HCT116 (cell line): ENCODE data around the gene PPP2R5C. TPM values are rescaled to one million over a fixed set of nuclear protein-coding genes. Genes with fewer than 3 reads are reported as not detected.

ENCODE experiments used
- ATAC-seq: fragments of 200-7000 bp; cut with Tn5 transposase; 2 replicates; pipeline ENCODE4 v1.9.1; 2020; ENCODE audit warnings: mild to moderate bottlenecking, moderate library complexity
- BruUV-seq: library from RNA; stranded (reverse); fragments of 400-500 nt; replicated peaks from 2 replicates; lab custom pipeline; 2021; lab: Mats Ljungman, UMichigan
- CTCF ChIA-PET: fragments of 300-600 bp; sonication (Branson Sonifier 250); formaldehyde crosslinking; loops from one replicate; lab custom pipeline; 2021; ENCODE audit warnings: antibody characterized with exemption; lab: Charles Lee
- POLR2A ChIA-PET: fragments of 300-600, 350-600 bp; sonication (Branson Sonifier 250); formaldehyde crosslinking; loops from one replicate; lab custom pipeline; 2021; ENCODE audit warnings: antibody characterized with exemption; lab: Charles Lee
- RAD21 ChIA-PET, 2 experiments: fragments of 300-600 bp; sonication (Branson Sonifier 250); formaldehyde crosslinking; loops; one replicate each; lab custom pipeline; 2023; ENCODE audit warnings: low total read pairs in 2 of 2; ENCODE audit not compliant: uncharacterized antibody in 2 of 2, unreplicated experiment in 2 of 2, low non-redundant PET in 1 of 2; lab: Charles Lee
- DNase-seq: peaks from one replicate; pipeline ENCODE4 v3.0.0-alpha.2; 2010; ENCODE audit warnings: low read depth, low spot score
- H2AFZ ChIP-seq: fragments of 200-600 bp; shearing (Covaris generic), sonication (generic); 2 replicates; pipeline ENCODE4 v1.6.1; 2017; ENCODE audit warnings: low read depth, mixed run types, mixed read lengths, antibody characterized with exemption, low read length; ENCODE audit not compliant: poor library complexity, severe bottlenecking
- H3K27ac ChIP-seq: 2 replicates; pipeline ENCODE4 v1.5.1; 2012; ENCODE audit warnings: low read depth, low read length
- H3K27me3 ChIP-seq: fragments of 200-600 bp; sonication (generic); 2 replicates; pipeline ENCODE4 v1.6.1; 2016; ENCODE audit warnings: mixed run types, low read length, mixed read lengths; ENCODE audit not compliant: insufficient read depth
- H3K36me3 ChIP-seq, 2 experiments: fragments of 200-500 bp in 1 of 2; fragments of 200-600 bp in 1 of 2; sonication (Bioruptor generic) in 1 of 2; sonication (generic) in 1 of 2; 2 replicates each; pipeline versions ENCODE4 v1.5.1 to v1.6.1; 2014 to 2016; ENCODE audit warnings: low read length in 2 of 2, inconsistent platforms in 1 of 2, mixed read lengths in 1 of 2, mixed run types in 1 of 2; ENCODE audit not compliant: insufficient read depth in 2 of 2, control insufficient read depth in 1 of 2
- H3K4me1 ChIP-seq, 2 experiments: fragments of 200-600 bp in 1 of 2; sonication (generic) in 1 of 2; 2 replicates each; pipeline versions ENCODE4 v1.5.1 to v1.6.1; 2012 to 2017; ENCODE audit warnings: low read length in 2 of 2, inconsistent platforms in 1 of 2, mild to moderate bottlenecking in 1 of 2, mixed read lengths in 1 of 2, mixed run types in 1 of 2, moderate library complexity in 1 of 2; ENCODE audit not compliant: insufficient read depth in 2 of 2, control insufficient read depth in 1 of 2
- H3K4me2 ChIP-seq: fragments of 200-600 bp; sonication (generic); 2 replicates; pipeline ENCODE4 v1.6.1; 2017; ENCODE audit warnings: mixed run types, low read length, mixed read lengths
- H3K4me3 ChIP-seq, 2 experiments: fragments of 200-600 bp in 1 of 2; sonication (generic) in 1 of 2; replicated peaks in 1 of 2; 2 replicates each; pipeline ENCODE4 v1.5.1; 2011 to 2016; ENCODE audit warnings: low read length in 2 of 2, control low read depth in 1 of 2, low read depth in 1 of 2, mild to moderate bottlenecking in 1 of 2, mixed read lengths in 1 of 2, mixed run types in 1 of 2
- H3K79me2 ChIP-seq: fragments of 200-600 bp; sonication (generic); 2 replicates; pipeline ENCODE4 v1.6.1; 2017; ENCODE audit warnings: mild to moderate bottlenecking, mixed run types, low read length, moderate library complexity, mixed read lengths; ENCODE audit not compliant: insufficient read depth
- H3K9ac ChIP-seq: fragments of 200-600 bp; sonication (generic); 2 replicates; pipeline ENCODE4 v1.6.1; 2016; ENCODE audit warnings: low read length, mixed read lengths
- H3K9me2 ChIP-seq: fragments of 200-600 bp; sonication (generic), shearing (Covaris generic); 2 replicates; pipeline ENCODE4 v1.6.1; 2017; ENCODE audit warnings: mixed run types, mild to moderate bottlenecking, moderate library complexity; ENCODE audit not compliant: insufficient read depth
- H3K9me3 ChIP-seq, 2 experiments: fragments of 200-500 bp in 1 of 2; fragments of 200-600 bp in 1 of 2; sonication (Bioruptor generic) in 1 of 2; sonication (generic) in 1 of 2; 2 replicates each; pipeline ENCODE4 v1.6.1; 2014 to 2017; ENCODE audit warnings: low read length in 2 of 2, mixed read lengths in 2 of 2, inconsistent platforms in 1 of 2, low read depth in 1 of 2, mild to moderate bottlenecking in 1 of 2, mixed run types in 1 of 2, moderate library complexity in 1 of 2; ENCODE audit not compliant: control insufficient read depth in 1 of 2, insufficient read depth in 1 of 2
- H4K20me1 ChIP-seq: fragments of 200-600 bp; sonication (generic), shearing (Covaris generic); 2 replicates; pipeline ENCODE4 v1.6.1; 2017; ENCODE audit warnings: mixed run types, mild to moderate bottlenecking, moderate library complexity; ENCODE audit not compliant: insufficient read depth
- CBX3 ChIP-seq: IDR thresholded peaks from 2 replicates; pipeline ENCODE4 v1.6.1; 2012; ENCODE audit warnings: low read depth
- CEBPB ChIP-seq: IDR thresholded peaks from 2 replicates; pipeline ENCODE4 v1.6.1; 2012; ENCODE audit warnings: low read depth
- CTCF ChIP-seq, 3 experiments: fragments of 200-600 bp in 1 of 3; sonication (generic) in 1 of 3; IDR thresholded peaks in 2 of 3; conservative IDR thresholded peaks in 1 of 3; 2 replicates each; pipeline ENCODE4 v1.5.1; 2012 to 2017; ENCODE audit warnings: low read depth in 2 of 3, low read length in 2 of 3, antibody characterized with exemption in 1 of 3, borderline replicate concordance in 1 of 3, control low read depth in 1 of 3, mild to moderate bottlenecking in 1 of 3, mixed read lengths in 1 of 3, mixed run types in 1 of 3, moderate library complexity in 1 of 3; ENCODE audit not compliant: insufficient read depth in 1 of 3
- EGR1 ChIP-seq: IDR thresholded peaks from 2 replicates; pipeline ENCODE4 v1.6.1; 2012; ENCODE audit warnings: low read depth
- ELF1 ChIP-seq: IDR thresholded peaks from 2 replicates; pipeline ENCODE4 v1.6.1; 2012; ENCODE audit warnings: low read depth, borderline replicate concordance
- EZH2 ChIP-seq: fragments of 200-600 bp; sonication (generic); IDR thresholded peaks from 2 replicates; pipeline ENCODE4 v1.6.1; 2017; ENCODE audit warnings: antibody characterized with exemption, mixed run types
- FOSL1 ChIP-seq: IDR thresholded peaks from 2 replicates; pipeline ENCODE4 v1.6.1; 2012; ENCODE audit warnings: low read depth
- JUND ChIP-seq: IDR thresholded peaks from 2 replicates; pipeline ENCODE4 v1.6.1; 2012
- POLR2A ChIP-seq: IDR thresholded peaks from 2 replicates; pipeline ENCODE4 v1.7.0; 2011; ENCODE audit warnings: borderline replicate concordance; ENCODE audit not compliant: insufficient read depth, insufficient read length; ENCODE audit errors: extremely low read depth
- POLR2AphosphoS5 ChIP-seq: IDR thresholded peaks from 2 replicates; pipeline ENCODE4 v1.6.1; 2011; ENCODE audit warnings: mild to moderate bottlenecking, low read depth, low read length, moderate library complexity
- RAD21 ChIP-seq: IDR thresholded peaks from 2 replicates; pipeline ENCODE4 v1.6.1; 2012; ENCODE audit warnings: low read depth, mild to moderate bottlenecking
- REST ChIP-seq: IDR thresholded peaks from 2 replicates; pipeline ENCODE4 v1.6.1; 2012; ENCODE audit warnings: low read depth
- SIN3A ChIP-seq: IDR thresholded peaks from 2 replicates; pipeline ENCODE4 v1.6.1; 2012; ENCODE audit warnings: low read depth
- SP1 ChIP-seq: IDR thresholded peaks from 2 replicates; pipeline ENCODE4 v1.6.1; 2012; ENCODE audit warnings: low read depth
- TCF7L2 ChIP-seq: IDR thresholded peaks from 2 replicates; pipeline ENCODE4 v1.7.0; 2011; ENCODE audit warnings: borderline replicate concordance, inconsistent platforms; ENCODE audit not compliant: insufficient read depth, insufficient read length; ENCODE audit errors: extremely low read depth
- YY1 ChIP-seq: IDR thresholded peaks from 2 replicates; pipeline ENCODE4 v1.6.1; 2011; ENCODE audit warnings: low read length, low read depth, moderate library complexity, mild to moderate bottlenecking; ENCODE audit not compliant: insufficient replicate concordance; ENCODE audit errors: extremely low read depth
- ZBTB33 ChIP-seq: IDR thresholded peaks from 2 replicates; pipeline ENCODE4 v1.6.1; 2011; ENCODE audit warnings: mild to moderate bottlenecking, low read length, moderate library complexity; ENCODE audit not compliant: insufficient replicate concordance; ENCODE audit errors: extremely low read depth
- ZFX ChIP-seq: fragments of 450-650 bp; IDR thresholded peaks from 2 replicates; pipeline ENCODE4 v1.6.1; 2017
- ZNF274 ChIP-seq: fragments of 200-500 bp; sonication (Bioruptor generic); IDR thresholded peaks from 2 replicates; pipeline ENCODE4 v1.6.1; 2014; ENCODE audit warnings: mild to moderate bottlenecking, low read depth, low read length, inconsistent platforms
- intact Hi-C: fragments of 100-400 bp; cut with micrococcal nuclease; formaldehyde crosslinking; loops from 2 replicates; pipeline ENCODE4 v1.10.0; 2022
- total RNA-seq: library from RNA; stranded (reverse); gene quantifications from one replicate; pipeline ENCODE4 v1.2.1, GENCODE V29; 2021; ENCODE audit not compliant: unreplicated experiment

Gene PPP2R5C
- total RNA-seq, 1 experiment from 2014 or later = 117 TPM

- no peaks in the 10 kb centered on the region for H3K9me3 ChIP-seq
- DNase-seq = no peak
- H3K27ac ChIP-seq = no peak overlapping the region
- no peak overlapping the region for H2AFZ ChIP-seq
- RAD21 ChIA-PET = no interaction called here
- POLR2A ChIA-PET = no interaction called here
- H3K9me2 ChIP-seq = no peaks in the 10 kb centered on the region
- no peak for ATAC-seq
- intact Hi-C loops = no loop called here
- H3K27me3 ChIP-seq = no peaks in the 10 kb centered on the region
- H3K79me2 ChIP-seq = no peaks in the 10 kb centered on the region
- H4K20me1 ChIP-seq = no peaks in the 10 kb centered on the region
- H3K4me3 ChIP-seq = no peak overlapping the region
- no peaks in the 10 kb centered on the region for H3K4me1 ChIP-seq
- no peak overlapping the region for H3K4me2 ChIP-seq
- H3K36me3 ChIP-seq = peaks cover 0 to 4% of the 10 kb centered on the region in 2 experiments; a peak in 2 of 4 replicates
- no TSS peak for BruUV-seq
- CTCF ChIA-PET = no interaction called here
- no peak overlapping the region for H3K9ac ChIP-seq
- TF ChIP-seq CEBPB (no peak), RAD21 (no peak), JUND (no peak), CTCF (IDR thresholded peaks at IDR 0.05 in 2 of 3, conservative IDR thresholded peaks at IDR 0.05 in 1 of 3; ENCODE audit: borderline replicate concordance in 1 of 3, insufficient read depth in 1 of 3, low read depth in 2 of 3, low read length in 2 of 3) (no peak), ZNF274 (no peak), REST (no peak), TCF7L2 (no peak), SIN3A (no peak), ZFX (no peak), POLR2A (no peak), EZH2 (no peak), YY1 (no peak), SP1 (no peak), EGR1 (no peak), ELF1 (no peak), FOSL1 (no peak), CBX3 (no peak), ZBTB33 (no peak), POLR2AphosphoS5 (no peak)
Measured at GRCh38 chr14:101884934-101885576, 123.5 kb downstream of the PPP2R5C start.
